Duodenal mucosa (tissue), 2 donors: Measurements from ENCODE around the gene LCP2.

Experiments
- H3K27ac ChIP-seq: one replicate; pipeline ENCODE4 v1.7.0; 2013; ENCODE audit warnings: low read depth, low read length
- H3K27me3 ChIP-seq, 2 donors: one replicate each; pipeline ENCODE4 v1.7.0; 2013; ENCODE audit warnings: low read length in 2 of 2, control low read depth in 1 of 2; ENCODE audit not compliant: insufficient read depth in 2 of 2, control insufficient read depth in 1 of 2
- H3K36me3 ChIP-seq, 2 donors: one replicate each; pipeline ENCODE4 v1.7.0; 2013; ENCODE audit warnings: low read length in 2 of 2, control low read depth in 1 of 2; ENCODE audit not compliant: insufficient read depth in 2 of 2, control insufficient read depth in 1 of 2
- H3K4me1 ChIP-seq, 2 donors: one replicate each; pipeline ENCODE4 v1.7.0; 2013; ENCODE audit warnings: low read length in 2 of 2, control low read depth in 1 of 2; ENCODE audit not compliant: insufficient read depth in 2 of 2, control insufficient read depth in 1 of 2
- H3K4me3 ChIP-seq, 2 donors: one replicate each; pipeline ENCODE4 v1.7.0; 2013; ENCODE audit warnings: low read length in 2 of 2, low read depth in 1 of 2
- H3K9ac ChIP-seq, 2 donors: one replicate each; pipeline ENCODE4 v1.7.0; 2013; ENCODE audit warnings: low read length in 2 of 2, low read depth in 1 of 2
- H3K9me3 ChIP-seq, 2 donors: one replicate each; pipeline ENCODE4 v1.7.0; 2013; ENCODE audit warnings: low read length in 2 of 2, control low read depth in 1 of 2; ENCODE audit not compliant: control insufficient read depth in 1 of 2

LCP2 gene

GRCh38 chr5:170308686-170309085, 11.1 kb upstream of the LCP2 start:
- no peak overlapping the region for H3K9ac ChIP-seq
- H3K4me3 ChIP-seq: no peak overlapping the region
- H3K27ac ChIP-seq: no peak overlapping the region
- no peaks in the 10 kb centered on the region for H3K27me3 ChIP-seq
- no peaks in the 10 kb centered on the region for H3K36me3 ChIP-seq
- H3K4me1 ChIP-seq: peaks cover 5 to 19% of the 10 kb centered on the region in 2 donors
- no peaks in the 10 kb centered on the region for H3K9me3 ChIP-seq

GRCh38 chr5:170307575-170308465, 10.2 kb upstream of the LCP2 start:
- no peaks in the 10 kb centered on the region for H3K9me3 ChIP-seq
- H3K4me3 ChIP-seq: no peak overlapping the region
- peaks cover 9 to 18% of the 10 kb centered on the region in 2 donors for H3K4me1 ChIP-seq
- no peak overlapping the region for H3K27ac ChIP-seq
- no peaks in the 10 kb centered on the region for H3K36me3 ChIP-seq
- no peak overlapping the region for H3K9ac ChIP-seq
- H3K27me3 ChIP-seq: no peaks in the 10 kb centered on the region

- Histone ChIP-seq H3K27me3 (no peaks in the 10 kb centered on the region), H3K9ac (no peak overlapping the region), H3K4me1 (peaks cover 14 to 16% of the 10 kb centered on the region in 2 donors), H3K9me3 (no peaks in the 10 kb centered on the region), H3K27ac (no peak overlapping the region), H3K36me3 (no peaks in the 10 kb centered on the region), H3K4me3 (no peak overlapping the region)
Observed at GRCh38 chr5:170306381-170306831, 8.8 kb upstream of the LCP2 start.

GRCh38 chr5:170305646-170306025, 8.1 kb upstream of the LCP2 start:
- Histone ChIP-seq H3K27ac (no peak overlapping the region), H3K36me3 (no peaks in the 10 kb centered on the region), H3K27me3 (no peaks in the 10 kb centered on the region), H3K9me3 (no peaks in the 10 kb centered on the region), H3K4me1 (peaks cover 12 to 16% of the 10 kb centered on the region in 2 donors), H3K4me3 (no peak overlapping the region), H3K9ac (no peak overlapping the region)

- H3K4me1 ChIP-seq: peaks cover 12 to 16% of the 10 kb centered on the region in 2 donors
- H3K4me3 ChIP-seq: no peak overlapping the region
- H3K27me3 ChIP-seq: no peaks in the 10 kb centered on the region
- no peak overlapping the region for H3K27ac ChIP-seq
- H3K9me3 ChIP-seq: no peaks in the 10 kb centered on the region
- H3K9ac ChIP-seq: no peak overlapping the region
- H3K36me3 ChIP-seq: no peaks in the 10 kb centered on the region
Observed at GRCh38 chr5:170305016-170305645, 7.6 kb upstream of the LCP2 start.

- Histone ChIP-seq H3K9me3 (no peaks in the 10 kb centered on the region), H3K27ac (no peak overlapping the region), H3K4me3 (no peak overlapping the region), H3K4me1 (peaks cover 16% of the 10 kb centered on the region in 2 donors), H3K27me3 (no peaks in the 10 kb centered on the region), H3K36me3 (no peaks in the 10 kb centered on the region), H3K9ac (no peak overlapping the region)
Observed at GRCh38 chr5:170303549-170303948, 6.0 kb upstream of the LCP2 start.

GRCh38 chr5:170302653-170303501, 5.3 kb upstream of the LCP2 start:
- no peak overlapping the region for H3K27ac ChIP-seq
- H3K4me3 ChIP-seq: peak overlapping the region; percentile 24
- no peak overlapping the region for H3K9ac ChIP-seq

GRCh38 chr5:170301981-170302652, 4.5 kb upstream of the LCP2 start:
- no peak overlapping the region for H3K27ac ChIP-seq
- H3K9ac ChIP-seq: no peak overlapping the region
- no peaks in the 10 kb centered on the region for H3K36me3 ChIP-seq
- H3K9me3 ChIP-seq: no peaks in the 10 kb centered on the region
- H3K4me3 ChIP-seq: peak overlapping the region; percentile 24
- H3K4me1 ChIP-seq: peaks cover 16 to 24% of the 10 kb centered on the region in 2 donors
- no peaks in the 10 kb centered on the region for H3K27me3 ChIP-seq

More at GRCh38 chr5:170302653-170303501, 5.3 kb upstream of the LCP2 start:
- H3K4me1 ChIP-seq: peaks cover 16 to 22% of the 10 kb centered on the region in 2 donors
- no peaks in the 10 kb centered on the region for H3K36me3 ChIP-seq
- H3K9me3 ChIP-seq: no peaks in the 10 kb centered on the region
- no peaks in the 10 kb centered on the region for H3K27me3 ChIP-seq

- Histone ChIP-seq H3K27ac (no peak overlapping the region), H3K4me1 (peaks cover 16 to 24% of the 10 kb centered on the region in 2 donors), H3K9me3 (no peaks in the 10 kb centered on the region), H3K9ac (no peak overlapping the region), H3K27me3 (no peaks in the 10 kb centered on the region), H3K36me3 (no peaks in the 10 kb centered on the region), H3K4me3 (no peak overlapping the region)
Observed at GRCh38 chr5:170301149-170301548, 3.6 kb upstream of the LCP2 start.
